ENCODE data around the gene UACA.

Gene UACA

DNA sequence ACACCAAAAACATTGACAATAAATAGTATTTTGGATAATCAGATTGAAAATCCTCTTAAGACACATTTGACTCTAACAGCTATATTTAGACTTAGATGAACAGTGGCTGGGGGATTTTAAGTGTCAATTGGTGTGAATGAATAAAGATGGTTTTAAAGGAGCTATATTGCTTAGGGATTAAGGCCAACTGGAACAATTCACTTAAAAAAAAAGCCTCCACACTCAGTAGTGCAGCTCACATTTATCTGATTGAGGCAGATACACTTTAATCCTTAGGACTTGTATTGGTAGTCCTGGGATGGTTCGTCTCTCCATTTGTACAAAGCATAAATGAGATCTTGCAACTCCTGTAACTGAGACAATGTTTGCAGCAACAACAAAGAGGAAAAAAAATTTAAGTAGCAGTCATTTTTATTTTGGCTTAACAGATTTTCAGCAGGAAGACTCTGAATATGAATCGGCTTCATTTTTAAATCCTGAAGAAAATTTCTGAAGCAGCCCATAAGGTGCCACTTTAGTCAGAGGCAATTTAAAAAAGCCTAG lies 112.0 kb downstream of the UACA start:
- Histone ChIP-seq H3K9ac (ENCODE audit: low read length) (no peak overlapping the region), H3K79me2 (ENCODE audit: low read length) (no peaks in the 10 kb centered on the region), H3K9me3 (ENCODE audit: insufficient read depth, low read length) (no peaks in the 10 kb centered on the region), H3K4me2 (ENCODE audit: low read length) (no peak overlapping the region), H2AFZ (ENCODE audit: low read depth, low read length) (no peak overlapping the region), H3K4me1 (ENCODE audit: low read length) (no peaks in the 10 kb centered on the region), H3K27ac (ENCODE audit: low read length) (no peak overlapping the region), H3K4me3 (ENCODE audit: low read length) (no peak overlapping the region), H4K20me1 (ENCODE audit: insufficient read depth, low read length) (no peaks in the 10 kb centered on the region), H3K36me3 (replicated peaks; ENCODE audit: low read depth, low read length) (no peaks in the 10 kb centered on the region), H3K27me3 (ENCODE audit: low read depth, low read length) (peaks cover 29% of the 10 kb centered on the region)
- TF ChIP-seq EZH2phosphoT487 (IDR thresholded peaks at IDR 0.05; ENCODE audit: low read depth) = no peak
- TF ChIP-seq, protein P1, sequence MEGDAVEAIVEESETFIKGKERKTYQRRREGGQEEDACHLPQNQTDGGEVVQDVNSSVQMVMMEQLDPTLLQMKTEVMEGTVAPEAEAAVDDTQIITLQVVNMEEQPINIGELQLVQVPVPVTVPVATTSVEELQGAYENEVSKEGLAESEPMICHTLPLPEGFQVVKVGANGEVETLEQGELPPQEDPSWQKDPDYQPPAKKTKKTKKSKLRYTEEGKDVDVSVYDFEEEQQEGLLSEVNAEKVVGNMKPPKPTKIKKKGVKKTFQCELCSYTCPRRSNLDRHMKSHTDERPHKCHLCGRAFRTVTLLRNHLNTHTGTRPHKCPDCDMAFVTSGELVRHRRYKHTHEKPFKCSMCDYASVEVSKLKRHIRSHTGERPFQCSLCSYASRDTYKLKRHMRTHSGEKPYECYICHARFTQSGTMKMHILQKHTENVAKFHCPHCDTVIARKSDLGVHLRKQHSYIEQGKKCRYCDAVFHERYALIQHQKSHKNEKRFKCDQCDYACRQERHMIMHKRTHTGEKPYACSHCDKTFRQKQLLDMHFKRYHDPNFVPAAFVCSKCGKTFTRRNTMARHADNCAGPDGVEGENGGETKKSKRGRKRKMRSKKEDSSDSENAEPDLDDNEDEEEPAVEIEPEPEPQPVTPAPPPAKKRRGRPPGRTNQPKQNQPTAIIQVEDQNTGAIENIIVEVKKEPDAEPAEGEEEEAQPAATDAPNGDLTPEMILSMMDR (IDR thresholded peaks at IDR 0.05; ENCODE audit: low read depth, low read length) = no peak

GRCh38 chr15:70650567-70651302 lies 112.6 kb downstream of the UACA start:
- no peaks in the 10 kb centered on the region for H3K4me1 ChIP-seq (ENCODE audit: low read length)
- H3K9me3 ChIP-seq (ENCODE audit: insufficient read depth, low read length) = no peaks in the 10 kb centered on the region
- H3K79me2 ChIP-seq (ENCODE audit: low read length) = no peaks in the 10 kb centered on the region
- H4K20me1 ChIP-seq (ENCODE audit: insufficient read depth, low read length) = no peaks in the 10 kb centered on the region
- TF ChIP-seq, protein P1 (IDR thresholded peaks at IDR 0.05; ENCODE audit: low read depth, low read length) = no peak
- no peak for TF ChIP-seq EZH2phosphoT487 (IDR thresholded peaks at IDR 0.05; ENCODE audit: low read depth)
- no peak overlapping the region for H3K27ac ChIP-seq (ENCODE audit: low read length)
- H3K4me3 ChIP-seq (ENCODE audit: low read length) = no peak overlapping the region
- H3K27me3 ChIP-seq (ENCODE audit: low read depth, low read length) = peaks cover 33% of the 10 kb centered on the region
- no peak overlapping the region for H2AFZ ChIP-seq (ENCODE audit: low read depth, low read length)
- no peaks in the 10 kb centered on the region for H3K36me3 ChIP-seq (replicated peaks; ENCODE audit: low read depth, low read length)
- H3K9ac ChIP-seq (ENCODE audit: low read length) = no peak overlapping the region
- no peak overlapping the region for H3K4me2 ChIP-seq (ENCODE audit: low read length)

DNA sequence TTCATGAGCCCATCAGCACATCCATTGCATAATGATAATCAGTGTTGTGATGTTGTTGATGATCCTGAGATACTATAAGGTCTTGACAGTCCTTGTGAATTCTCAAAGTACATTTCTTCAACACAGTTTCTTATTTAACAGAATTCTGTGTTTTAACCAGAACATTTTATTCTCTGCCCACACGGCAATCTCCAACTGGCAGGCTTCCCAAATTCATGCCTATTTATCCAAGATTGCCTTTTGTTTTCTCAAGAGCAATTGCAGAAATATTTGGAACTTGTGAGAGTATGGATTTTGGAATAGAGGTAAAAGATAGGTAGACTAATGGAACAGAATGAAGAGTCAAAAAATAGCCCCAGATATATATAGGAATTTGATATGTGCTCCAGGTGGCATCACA lies 116.0 kb downstream of the UACA start:
- no peak for TF ChIP-seq EZH2phosphoT487 (IDR thresholded peaks at IDR 0.05; ENCODE audit: low read depth)
- Histone ChIP-seq H4K20me1 (ENCODE audit: insufficient read depth, low read length) (no peaks in the 10 kb centered on the region), H2AFZ (ENCODE audit: low read depth, low read length) (no peak overlapping the region), H3K36me3 (replicated peaks; ENCODE audit: low read depth, low read length) (no peaks in the 10 kb centered on the region), H3K79me2 (ENCODE audit: low read length) (no peaks in the 10 kb centered on the region), H3K9me3 (ENCODE audit: insufficient read depth, low read length) (no peaks in the 10 kb centered on the region), H3K4me3 (ENCODE audit: low read length) (no peak overlapping the region), H3K9ac (ENCODE audit: low read length) (no peak overlapping the region), H3K4me2 (ENCODE audit: low read length) (no peak overlapping the region), H3K27ac (ENCODE audit: low read length) (no peak overlapping the region), H3K27me3 (ENCODE audit: low read depth, low read length) (peaks cover 26% of the 10 kb centered on the region), H3K4me1 (ENCODE audit: low read length) (no peaks in the 10 kb centered on the region)

- H3K27ac ChIP-seq (ENCODE audit: low read length) = no peak overlapping the region
- H3K4me3 ChIP-seq (ENCODE audit: low read length) = no peak overlapping the region
- no peaks in the 10 kb centered on the region for H3K79me2 ChIP-seq (ENCODE audit: low read length)
- H3K4me1 ChIP-seq (ENCODE audit: low read length) = no peaks in the 10 kb centered on the region
- H2AFZ ChIP-seq (ENCODE audit: low read depth, low read length) = no peak overlapping the region
- H4K20me1 ChIP-seq (ENCODE audit: insufficient read depth, low read length) = no peaks in the 10 kb centered on the region
- no peak overlapping the region for H3K9ac ChIP-seq (ENCODE audit: low read length)
- TF ChIP-seq, protein P1 (IDR thresholded peaks at IDR 0.05; ENCODE audit: low read depth, low read length) = no peak
- TF ChIP-seq EZH2phosphoT487 (IDR thresholded peaks at IDR 0.05; ENCODE audit: low read depth) = no peak
- H3K27me3 ChIP-seq (ENCODE audit: low read depth, low read length) = peaks cover 26% of the 10 kb centered on the region
- H3K4me2 ChIP-seq (ENCODE audit: low read length) = no peak overlapping the region
- no peaks in the 10 kb centered on the region for H3K36me3 ChIP-seq (replicated peaks; ENCODE audit: low read depth, low read length)
- no peaks in the 10 kb centered on the region for H3K9me3 ChIP-seq (ENCODE audit: insufficient read depth, low read length)
These were observed 117.2 kb downstream of the UACA start for GRCh38 chr15:70646169-70646568.

All from OCI-LY3 (cell line).